PFSK-1 (cell line): ENCODE results near the gene GATD1.
A peak's percentile ranks its signal among the peaks of the same experiment; 100 is the strongest.

Experiments used
- FOXP2 ChIP-seq: optimal IDR thresholded peaks from 2 replicates; pipeline ENCODE3; 2011; ENCODE audit warnings: borderline replicate concordance, control low read depth, inconsistent platforms; ENCODE audit not compliant: insufficient read depth; ENCODE audit errors: extremely low read length, extremely low read depth
- POLR2AphosphoS5 ChIP-seq: IDR thresholded peaks from 2 replicates; pipeline ENCODE4 v1.6.1; 2012; ENCODE audit warnings: low read depth, mild to moderate bottlenecking, control low read depth, low read length, moderate library complexity
- SIN3A ChIP-seq: IDR thresholded peaks from 2 replicates; pipeline ENCODE4 v1.6.1; 2012; ENCODE audit warnings: mild to moderate bottlenecking, low read length, moderate library complexity, borderline replicate concordance; ENCODE audit not compliant: insufficient read depth
- TAF1 ChIP-seq: IDR thresholded peaks from 2 replicates; pipeline ENCODE4 v1.6.1; 2012; ENCODE audit warnings: low read length, control low read depth, borderline replicate concordance; ENCODE audit not compliant: insufficient read depth
- TF ChIP-seq, protein P1 (sequence below), 2 experiments: IDR thresholded peaks; 2 replicates each; pipeline versions ENCODE4 v1.6.1 to v1.8.0; 2011 to 2012; ENCODE audit warnings: low read depth in 2 of 2, low read length in 2 of 2, control low read depth in 1 of 2, inconsistent platforms in 1 of 2, mild to moderate bottlenecking in 1 of 2, moderate library complexity in 1 of 2; ENCODE audit not compliant: insufficient read depth in 1 of 2

Gene GATD1

GRCh38 chr11:800473-800872, 23.2 kb upstream of the GATD1 start:
- TF ChIP-seq POLR2AphosphoS5: no peak
- TF ChIP-seq, protein P1, sequence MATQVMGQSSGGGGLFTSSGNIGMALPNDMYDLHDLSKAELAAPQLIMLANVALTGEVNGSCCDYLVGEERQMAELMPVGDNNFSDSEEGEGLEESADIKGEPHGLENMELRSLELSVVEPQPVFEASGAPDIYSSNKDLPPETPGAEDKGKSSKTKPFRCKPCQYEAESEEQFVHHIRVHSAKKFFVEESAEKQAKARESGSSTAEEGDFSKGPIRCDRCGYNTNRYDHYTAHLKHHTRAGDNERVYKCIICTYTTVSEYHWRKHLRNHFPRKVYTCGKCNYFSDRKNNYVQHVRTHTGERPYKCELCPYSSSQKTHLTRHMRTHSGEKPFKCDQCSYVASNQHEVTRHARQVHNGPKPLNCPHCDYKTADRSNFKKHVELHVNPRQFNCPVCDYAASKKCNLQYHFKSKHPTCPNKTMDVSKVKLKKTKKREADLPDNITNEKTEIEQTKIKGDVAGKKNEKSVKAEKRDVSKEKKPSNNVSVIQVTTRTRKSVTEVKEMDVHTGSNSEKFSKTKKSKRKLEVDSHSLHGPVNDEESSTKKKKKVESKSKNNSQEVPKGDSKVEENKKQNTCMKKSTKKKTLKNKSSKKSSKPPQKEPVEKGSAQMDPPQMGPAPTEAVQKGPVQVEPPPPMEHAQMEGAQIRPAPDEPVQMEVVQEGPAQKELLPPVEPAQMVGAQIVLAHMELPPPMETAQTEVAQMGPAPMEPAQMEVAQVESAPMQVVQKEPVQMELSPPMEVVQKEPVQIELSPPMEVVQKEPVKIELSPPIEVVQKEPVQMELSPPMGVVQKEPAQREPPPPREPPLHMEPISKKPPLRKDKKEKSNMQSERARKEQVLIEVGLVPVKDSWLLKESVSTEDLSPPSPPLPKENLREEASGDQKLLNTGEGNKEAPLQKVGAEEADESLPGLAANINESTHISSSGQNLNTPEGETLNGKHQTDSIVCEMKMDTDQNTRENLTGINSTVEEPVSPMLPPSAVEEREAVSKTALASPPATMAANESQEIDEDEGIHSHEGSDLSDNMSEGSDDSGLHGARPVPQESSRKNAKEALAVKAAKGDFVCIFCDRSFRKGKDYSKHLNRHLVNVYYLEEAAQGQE (IDR thresholded peaks at IDR 0.05; ENCODE audit: insufficient read depth in 1 of 2, low read depth in 2 of 2, low read length in 2 of 2): no peak
- TF ChIP-seq SIN3A: no peak
- no peak for TF ChIP-seq TAF1
- no peak for TF ChIP-seq FOXP2

DNA sequence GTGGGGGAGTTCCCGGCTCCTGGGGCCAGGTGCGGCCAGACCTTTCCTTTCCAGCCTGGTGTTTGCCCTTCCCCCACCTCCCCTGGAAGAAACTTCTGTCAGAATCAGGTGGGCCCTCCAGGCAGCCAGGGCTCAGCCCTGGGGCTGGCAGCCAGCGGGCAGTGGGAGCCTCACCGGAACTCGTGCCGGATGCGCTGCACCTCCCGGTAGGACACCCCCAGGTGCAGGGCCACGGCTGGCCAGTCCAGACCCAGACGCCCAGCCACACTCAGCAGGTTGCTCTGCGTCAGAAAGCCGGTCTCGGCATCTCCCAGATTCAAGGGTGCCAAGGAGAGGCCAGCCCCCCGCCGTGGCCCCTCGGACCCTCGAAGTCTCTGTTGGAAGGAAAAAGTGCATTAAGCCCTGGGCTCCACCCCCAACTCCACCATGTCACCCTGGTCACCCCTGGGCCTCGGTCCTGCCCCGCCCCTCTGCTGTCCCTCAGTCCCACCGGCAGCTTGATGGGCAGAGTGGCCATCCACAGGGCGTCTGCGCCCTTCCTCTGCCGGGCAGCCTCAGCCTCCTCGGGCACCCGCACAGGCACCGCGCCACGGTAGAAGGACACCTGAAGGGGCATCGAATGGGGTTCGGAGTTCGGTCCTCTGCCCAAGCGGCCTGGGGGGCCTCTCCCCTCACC, 22.5 kb upstream of the GATD1 start:
- no peak for TF ChIP-seq TAF1
- TF ChIP-seq FOXP2: no peak
- TF ChIP-seq POLR2AphosphoS5: no peak
- TF ChIP-seq, protein P1 (IDR thresholded peaks at IDR 0.05; ENCODE audit: insufficient read depth in 1 of 2, low read depth in 2 of 2, low read length in 2 of 2): no peak
- no peak for TF ChIP-seq SIN3A

DNA sequence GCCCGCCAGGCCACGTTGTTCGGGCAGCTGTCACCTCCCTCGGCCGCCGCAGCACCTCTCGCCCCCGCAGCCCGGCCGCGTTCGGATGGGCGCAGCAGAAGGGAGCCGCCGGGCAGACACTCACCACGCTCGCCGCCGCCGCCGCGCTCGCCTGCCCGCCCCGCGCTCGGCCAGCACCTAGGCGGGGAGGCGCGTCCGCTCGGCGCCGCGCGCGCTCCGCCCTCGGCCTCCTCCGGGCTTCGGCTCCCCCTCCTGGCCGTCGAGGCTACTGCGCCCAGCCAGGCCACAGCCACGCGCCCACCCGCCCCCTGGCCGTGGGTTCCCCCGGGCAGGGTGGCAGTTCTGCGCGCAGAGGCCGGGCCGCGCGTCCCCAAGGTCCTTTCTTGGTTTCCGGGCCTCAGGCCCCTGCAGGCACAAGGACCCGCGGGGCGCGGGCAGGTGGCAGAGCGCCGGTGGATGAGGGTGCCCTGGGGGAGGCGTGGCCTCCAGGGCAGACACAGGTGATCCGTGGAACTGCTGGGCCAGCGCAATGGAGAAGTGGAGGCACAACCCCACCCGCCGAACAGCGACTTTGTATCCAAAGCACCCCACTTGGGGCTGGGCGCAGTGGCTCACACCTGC, 20.9 kb upstream of the GATD1 start, which contains the start of gene SLC25A22:
SLC25A22 (minus strand) TSS at position 189 of the 621 bp plus-strand sequence. CDS start 3,275 bp downstream, outside the sequence.
- TF ChIP-seq POLR2AphosphoS5 (no peak), FOXP2 (no peak), SIN3A (peak; percentile 50; the same call in 1 of the 2 replicates), TAF1 (peak; percentile 25; the same call in 1 of the 2 replicates)
- TF ChIP-seq, protein P1 (IDR thresholded peaks at IDR 0.05; ENCODE audit: insufficient read depth in 1 of 2, low read depth in 2 of 2, low read length in 2 of 2): no peak

DNA sequence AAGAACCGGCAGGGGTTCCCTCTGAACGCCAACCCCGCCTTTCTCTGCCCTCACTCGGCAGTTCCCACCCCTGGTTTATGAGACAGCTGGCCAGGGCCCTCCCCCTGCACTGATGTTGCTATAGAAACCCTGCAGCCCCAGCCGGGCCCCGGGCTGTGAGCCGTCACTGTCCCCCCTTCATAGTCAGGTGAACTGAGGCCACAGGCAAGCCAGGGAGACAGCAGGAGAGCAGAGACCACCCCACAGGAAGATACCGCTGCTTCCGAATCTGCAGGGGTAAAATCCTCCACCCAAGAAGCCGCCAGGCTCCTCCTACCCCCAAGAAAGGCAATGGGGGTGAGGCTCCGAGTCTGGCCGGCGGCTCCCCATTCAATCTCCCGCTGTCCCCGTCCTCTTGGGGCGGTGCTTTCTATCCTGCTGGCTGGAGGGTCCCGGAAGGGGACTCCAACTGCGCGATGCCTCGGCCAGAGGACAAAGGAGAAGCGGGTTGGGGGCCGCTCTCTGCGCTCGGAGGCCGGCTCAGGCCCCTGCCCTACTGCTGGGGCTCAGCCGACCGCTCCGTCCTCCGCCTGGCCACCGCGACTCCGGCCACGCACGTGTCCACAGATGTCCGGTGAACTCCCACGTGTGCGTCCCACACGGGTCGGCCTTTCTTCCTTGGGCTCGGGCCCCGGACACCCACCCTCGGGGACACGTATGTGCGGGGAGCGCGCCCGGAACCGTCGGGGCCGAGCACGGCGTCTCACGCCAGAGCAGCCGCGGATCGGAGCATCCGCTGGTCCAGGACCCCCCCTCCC, 20.2 kb upstream of the GATD1 start:
- TF ChIP-seq POLR2AphosphoS5 (peak; percentile 69; the same call in 1 of the 2 replicates), SIN3A (peak; percentile 64; the same call in 1 of the 2 replicates), TAF1 (0 out of 2 replicates have a peak, but pooled peaks have one; percentile 20), FOXP2 (no peak)
